ENCODE measurements around the gene DUOXA2. TPM values are rescaled to one million over a fixed set of nuclear protein-coding genes. Genes with fewer than 3 reads are reported as not detected.
"Not testable (repeated sequence)": the region's sequence is repeated elsewhere in the genome, so short reads cannot be mapped to it uniquely, and the experiment has no call there.

DUOXA2 gene
- total RNA-seq, 1 experiment from 2014 or later: not detected

DNA sequence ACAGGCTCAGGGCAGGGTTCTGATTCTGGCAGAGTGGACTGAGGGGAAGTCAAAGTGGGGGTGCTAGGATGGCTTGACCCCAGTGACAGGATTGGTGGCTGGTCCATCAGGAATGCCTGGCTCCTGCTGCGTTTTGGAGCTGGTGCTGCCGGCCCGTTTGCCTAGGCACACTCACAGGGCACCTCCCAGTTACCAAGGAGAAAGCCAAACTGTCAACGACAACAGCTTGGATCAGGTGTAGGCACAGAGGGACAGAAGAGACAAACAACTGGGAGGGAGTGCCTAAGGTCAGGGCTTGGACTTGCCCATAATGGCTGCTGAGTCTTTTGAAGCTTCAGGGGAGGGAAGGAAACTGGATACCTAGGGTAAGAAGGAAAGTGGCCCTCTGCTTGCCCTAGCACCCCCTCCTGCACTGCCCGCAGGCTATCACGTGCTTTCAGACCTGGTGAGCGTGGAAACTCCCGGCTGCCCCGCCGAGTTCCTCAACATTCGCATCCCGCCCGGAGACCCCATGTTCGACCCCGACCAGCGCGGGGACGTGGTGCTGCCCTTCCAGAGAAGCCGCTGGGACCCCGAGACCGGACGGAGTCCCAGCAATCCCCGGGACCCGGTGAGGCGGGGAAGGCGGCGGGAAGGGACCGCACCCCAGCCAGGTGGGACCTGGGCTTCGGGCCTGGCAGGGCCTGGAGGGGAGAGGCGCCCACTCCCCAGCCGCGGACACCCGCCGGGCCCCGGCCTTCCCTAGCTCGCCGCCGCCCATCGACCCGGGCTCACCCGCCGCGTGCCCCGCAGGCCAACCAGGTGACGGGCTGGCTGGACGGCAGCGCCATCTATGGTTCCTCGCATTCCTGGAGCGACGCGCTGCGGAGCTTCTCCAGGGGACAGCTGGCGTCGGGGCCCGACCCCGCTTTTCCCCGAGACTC is 20.8 kb downstream of the DUOXA2 start:
- intact Hi-C loops (cut with micrococcal nuclease): no loop called here
- no peak overlapping the region for H3K9ac ChIP-seq (ENCODE audit: low read length)
- no peaks in the 10 kb centered on the region for H3K9me2 ChIP-seq (replicated peaks; ENCODE audit: low read length)
- H4K20me1 ChIP-seq (ENCODE audit: low read length): no peaks in the 10 kb centered on the region
- no peak for ATAC-seq
- no peaks in the 10 kb centered on the region; the same call in 1 of the 2 replicates for H3K4me1 ChIP-seq (ENCODE audit: insufficient read depth, low read length)
- H3K27me3 ChIP-seq (ENCODE audit: low read length): no peaks in the 10 kb centered on the region
- H2AFZ ChIP-seq (ENCODE audit: low read length): no peak overlapping the region
- no peaks in the 10 kb centered on the region for H3K36me3 ChIP-seq (ENCODE audit: low read depth, low read length)
- no TSS peak for BruUV-seq (replicated peaks)
- H3F3A ChIP-seq (ENCODE audit: low read length, unreplicated experiment): no peaks in the 10 kb centered on the region
- no peaks in the 10 kb centered on the region for H3K9me3 ChIP-seq (ENCODE audit: low read length)
- no peak overlapping the region for H3K27ac ChIP-seq (ENCODE audit: low read length)
- CTCF ChIA-PET: no interaction called here
- TF ChIP-seq EZH2phosphoT487 (IDR thresholded peaks at IDR 0.05; ENCODE audit: borderline replicate concordance, low read length) (no peak), EZH2 (IDR thresholded peaks at IDR 0.05; ENCODE audit: low read length, unreplicated experiment) (no peak)
- TF ChIP-seq, protein P1, sequence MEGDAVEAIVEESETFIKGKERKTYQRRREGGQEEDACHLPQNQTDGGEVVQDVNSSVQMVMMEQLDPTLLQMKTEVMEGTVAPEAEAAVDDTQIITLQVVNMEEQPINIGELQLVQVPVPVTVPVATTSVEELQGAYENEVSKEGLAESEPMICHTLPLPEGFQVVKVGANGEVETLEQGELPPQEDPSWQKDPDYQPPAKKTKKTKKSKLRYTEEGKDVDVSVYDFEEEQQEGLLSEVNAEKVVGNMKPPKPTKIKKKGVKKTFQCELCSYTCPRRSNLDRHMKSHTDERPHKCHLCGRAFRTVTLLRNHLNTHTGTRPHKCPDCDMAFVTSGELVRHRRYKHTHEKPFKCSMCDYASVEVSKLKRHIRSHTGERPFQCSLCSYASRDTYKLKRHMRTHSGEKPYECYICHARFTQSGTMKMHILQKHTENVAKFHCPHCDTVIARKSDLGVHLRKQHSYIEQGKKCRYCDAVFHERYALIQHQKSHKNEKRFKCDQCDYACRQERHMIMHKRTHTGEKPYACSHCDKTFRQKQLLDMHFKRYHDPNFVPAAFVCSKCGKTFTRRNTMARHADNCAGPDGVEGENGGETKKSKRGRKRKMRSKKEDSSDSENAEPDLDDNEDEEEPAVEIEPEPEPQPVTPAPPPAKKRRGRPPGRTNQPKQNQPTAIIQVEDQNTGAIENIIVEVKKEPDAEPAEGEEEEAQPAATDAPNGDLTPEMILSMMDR (conservative IDR thresholded peaks at IDR 0.05; ENCODE audit: low read depth, low read length): no peak
- H3K79me2 ChIP-seq (ENCODE audit: low read length): no peaks in the 10 kb centered on the region
- no peak overlapping the region for H3K4me2 ChIP-seq (ENCODE audit: low read length)
- no peak overlapping the region for H3K4me3 ChIP-seq (ENCODE audit: low read length)
- DNase-seq: no peak
- POLR2A ChIA-PET (ENCODE audit: unreplicated experiment): no interaction called here

DNA sequence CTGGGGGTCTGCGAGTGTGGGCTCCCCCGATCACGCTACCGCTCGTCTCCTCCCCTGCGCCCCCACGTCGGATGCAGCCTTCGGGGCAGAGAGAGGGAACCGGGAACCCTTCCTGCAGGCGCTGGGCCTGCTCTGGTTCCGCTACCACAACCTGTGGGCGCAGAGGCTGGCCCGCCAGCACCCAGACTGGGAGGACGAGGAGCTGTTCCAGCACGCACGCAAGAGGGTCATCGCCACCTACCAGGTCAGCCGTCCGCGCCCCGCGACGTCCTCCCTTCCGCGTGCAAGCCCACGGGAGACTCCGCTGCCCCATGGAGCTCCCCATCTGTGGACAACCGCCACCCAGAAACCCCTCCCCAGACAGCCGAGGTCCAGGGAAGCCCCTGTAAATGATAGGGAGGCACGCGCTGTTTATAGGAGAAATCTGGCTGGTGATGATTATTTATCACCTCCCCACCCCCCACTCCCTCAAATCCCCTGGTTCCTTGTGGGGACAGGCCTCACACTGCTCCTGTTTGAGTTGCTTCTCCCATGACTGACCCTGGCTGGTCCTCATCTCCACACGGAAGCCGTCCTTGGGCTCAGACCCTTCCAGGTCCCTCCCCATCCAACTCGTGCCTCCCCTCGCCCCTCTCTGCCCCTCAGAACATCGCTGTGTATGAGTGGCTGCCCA is 21.7 kb downstream of the DUOXA2 start:
- intact Hi-C loops (cut with micrococcal nuclease); H3K27ac ChIP-seq (ENCODE audit: low read length); POLR2A ChIA-PET (ENCODE audit: unreplicated experiment); H3K27me3 ChIP-seq (ENCODE audit: low read length); CTCF ChIA-PET; H4K20me1 ChIP-seq (ENCODE audit: low read length); BruUV-seq (replicated peaks); ATAC-seq; DNase-seq; H3K4me2 ChIP-seq (ENCODE audit: low read length); H3K9me2 ChIP-seq (replicated peaks; ENCODE audit: low read length); H3K79me2 ChIP-seq (ENCODE audit: low read length); H3K4me1 ChIP-seq (ENCODE audit: insufficient read depth, low read length); H3K9me3 ChIP-seq (ENCODE audit: low read length); H3K9ac ChIP-seq (ENCODE audit: low read length); H3K4me3 ChIP-seq (ENCODE audit: low read length); H3K36me3 ChIP-seq (ENCODE audit: low read depth, low read length); H3F3A ChIP-seq (ENCODE audit: low read length, unreplicated experiment); H2AFZ ChIP-seq (ENCODE audit: low read length): not testable (repeated sequence)

DNA sequence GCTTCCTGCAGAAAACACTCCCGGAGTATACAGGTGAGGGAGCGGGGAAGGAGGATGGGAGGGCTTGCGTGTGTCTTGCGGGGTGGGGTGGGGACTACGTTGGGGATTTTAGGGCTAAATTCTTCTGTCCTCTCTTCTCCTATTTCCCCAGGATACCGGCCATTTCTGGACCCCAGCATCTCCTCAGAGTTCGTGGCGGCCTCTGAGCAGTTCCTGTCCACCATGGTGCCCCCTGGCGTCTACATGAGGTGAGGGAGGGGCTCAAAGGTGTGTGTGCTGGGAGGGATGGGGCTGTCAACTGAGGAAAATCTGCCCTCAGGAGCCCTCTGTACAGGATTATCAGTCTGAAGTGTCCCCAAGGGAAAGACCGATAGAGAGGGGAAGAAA is 22.2 kb downstream of the DUOXA2 start:
- no TSS peak for BruUV-seq (replicated peaks)
- Histone ChIP-seq H3F3A (ENCODE audit: low read length, unreplicated experiment) (no peaks in the 10 kb centered on the region), H3K79me2 (ENCODE audit: low read length) (no peaks in the 10 kb centered on the region), H3K4me2 (ENCODE audit: low read length) (no peak overlapping the region), H3K27ac (ENCODE audit: low read length) (no peak overlapping the region), H3K36me3 (ENCODE audit: low read depth, low read length) (no peaks in the 10 kb centered on the region), H2AFZ (ENCODE audit: low read length) (no peak overlapping the region), H3K4me3 (ENCODE audit: low read length) (no peak overlapping the region), H3K9ac (ENCODE audit: low read length) (no peak overlapping the region), H3K9me2 (replicated peaks; ENCODE audit: low read length) (no peaks in the 10 kb centered on the region), H4K20me1 (ENCODE audit: low read length) (no peaks in the 10 kb centered on the region), H3K27me3 (ENCODE audit: low read length) (no peaks in the 10 kb centered on the region), H3K4me1 (ENCODE audit: insufficient read depth, low read length) (no peaks in the 10 kb centered on the region; the same call in 1 of the 2 replicates), H3K9me3 (ENCODE audit: low read length) (no peaks in the 10 kb centered on the region)
- intact Hi-C loops (cut with micrococcal nuclease): no loop called here
- CTCF ChIA-PET: no interaction called here
- no peak for DNase-seq
- ATAC-seq: no peak
- TF ChIP-seq EZH2phosphoT487 (IDR thresholded peaks at IDR 0.05; ENCODE audit: borderline replicate concordance, low read length) (no peak), EZH2 (IDR thresholded peaks at IDR 0.05; ENCODE audit: low read length, unreplicated experiment) (no peak)
- TF ChIP-seq, protein P1 (conservative IDR thresholded peaks at IDR 0.05; ENCODE audit: low read depth, low read length): no peak
- POLR2A ChIA-PET (ENCODE audit: unreplicated experiment): no interaction called here

Data from PC-3 (cell line).